ENCODE results near the gene ACOX2.

- TF ChIP-seq CTCF (IDR thresholded peaks at IDR 0.05; ENCODE audit: low read depth, low read length, missing input control) (no peak), REST (IDR thresholded peaks at IDR 0.05) (no peak), MAX (IDR thresholded peaks at IDR 0.05) (no peak), RAD21 (IDR thresholded peaks at IDR 0.05) (no peak), YY1 (IDR thresholded peaks at IDR 0.05) (no peak), JUND (IDR thresholded peaks at IDR 0.05) (no peak), EGR1 (IDR thresholded peaks at IDR 0.05; ENCODE audit: low read depth in 2 of 2) (no peak), TAF1 (conservative IDR thresholded peaks at IDR 0.05) (no peak), SP1 (IDR thresholded peaks at IDR 0.05) (no peak), GABPA (IDR thresholded peaks at IDR 0.05 in 1 of 2, conservative IDR thresholded peaks at IDR 0.05 in 1 of 2) (no peak), ZBTB33 (IDR thresholded peaks at IDR 0.05) (no peak)
Observed at GRCh38 chr3:58565621-58566397, 28.8 kb upstream of the ACOX2 start.
